Bronchial epithelial cell (primary cell): ENCODE results near the gene THOC6. TPM values are rescaled to one million over a fixed set of nuclear protein-coding genes. Genes with fewer than 3 reads are reported as not detected.

ENCODE experiments used
- DNase-seq: peaks from one replicate; pipeline ENCODE4 v3.0.0-alpha.2; 2010; ENCODE audit warnings: low read depth
- FAIRE-seq: peaks from 2 replicates; lab custom pipeline; 2011; peaks lifted over from hg19 to GRCh38; lab: Jason Lieb, UNC
- H3K27me3 ChIP-seq: 2 replicates; pipeline ENCODE4 v1.5.1; 2011; ENCODE audit warnings: low read length; ENCODE audit not compliant: control insufficient read depth, insufficient read depth
- H3K36me3 ChIP-seq: 2 replicates; pipeline ENCODE4 v1.5.1; 2011; ENCODE audit warnings: low read length; ENCODE audit not compliant: control insufficient read depth, insufficient read depth
- H3K4me3 ChIP-seq: 2 replicates; pipeline ENCODE4 v1.5.1; 2011; ENCODE audit warnings: mild to moderate bottlenecking, low read depth, low read length, control low read depth
- CTCF ChIP-seq: IDR thresholded peaks from 2 replicates; pipeline ENCODE4 v1.5.1; 2011; ENCODE audit warnings: mild to moderate bottlenecking, moderate library complexity, low read length, control low read depth, inconsistent platforms; ENCODE audit not compliant: insufficient read depth, severe bottlenecking
- total RNA-seq: library from RNA; depleted of rRNA; stranded (reverse); fragments of >200 nt; gene quantifications from 2 replicates; pipeline ENCODE4 v1.2.1, GENCODE V29; 2014

THOC6 gene
- total RNA-seq, 1 donor from 2014 or later: 28.4 TPM

GRCh38 chr16:3076577-3076976 is 52.7 kb downstream of the THOC6 start:
- TF ChIP-seq CTCF: no peak
- no peak for DNase-seq
- Histone ChIP-seq H3K27me3 (peaks cover 4% of the 10 kb centered on the region), H3K4me3 (no peak overlapping the region), H3K36me3 (no peaks in the 10 kb centered on the region)
- FAIRE-seq: no peak

Other genes starting within 250 kb of the THOC6 start
- 468 and 946 TPM in 2 replicates for gene ELOB, start 246.8 kb upstream of the THOC6 start, total RNA-seq
- not detected in 2 replicates for gene PRSS33, start 236.5 kb upstream of the THOC6 start, total RNA-seq
- gene PRSS41, start 225.6 kb upstream of the THOC6 start, total RNA-seq: not detected in 2 replicates
- 2.8 and 4.5 TPM in 2 replicates for gene PRSS21, start 206.8 kb upstream of the THOC6 start, total RNA-seq
- 0.53 and 0.90 TPM in 2 replicates for gene ZG16B, start 193.7 kb upstream of the THOC6 start, total RNA-seq
- 9.2 and 16.9 TPM in 2 replicates for gene PRSS22, start 165.9 kb upstream of the THOC6 start, total RNA-seq
- gene FLYWCH2, start 140.8 kb upstream of the THOC6 start, total RNA-seq: 63.7 and 76.0 TPM in 2 replicates
- gene FLYWCH1, start 112.1 kb upstream of the THOC6 start, total RNA-seq: 41.9 and 96.5 TPM in 2 replicates
- 1.1 and 1.2 TPM in 2 replicates for gene KREMEN2, start 59.8 kb upstream of the THOC6 start, total RNA-seq
- gene PAQR4, start 54.7 kb upstream of the THOC6 start, total RNA-seq: 5.3 and 5.5 TPM in 2 replicates
- 0.26 and 0.51 TPM in 2 replicates for gene PKMYT1, start 43.6 kb upstream of the THOC6 start, total RNA-seq
- under 0.01 and 0.13 TPM in 2 replicates for gene CLDN9, start 11.1 kb upstream of the THOC6 start, total RNA-seq
- not detected in 2 replicates for gene CLDN6, start 5.9 kb upstream of the THOC6 start, total RNA-seq
- 440 and 686 TPM in 2 replicates for gene TNFRSF12A, start 3.7 kb upstream of the THOC6 start, total RNA-seq
- 1.1 and 5.6 TPM in 2 replicates for gene HCFC1R1, start 93 bp upstream of the THOC6 start, total RNA-seq
- 24.5 and 56.1 TPM in 2 replicates for gene BICDL2, start 12.9 kb downstream of the THOC6 start, total RNA-seq
- gene MMP25, start 22.5 kb downstream of the THOC6 start, total RNA-seq: under 0.01 and 0.13 TPM in 2 replicates
- gene IL32, start 41.6 kb downstream of the THOC6 start, total RNA-seq: 0.53 and 2.8 TPM in 2 replicates
- gene ZSCAN10, start 75.3 kb downstream of the THOC6 start, total RNA-seq: not detected in 2 replicates
- gene ZNF205, start 88.6 kb downstream of the THOC6 start, total RNA-seq: 17.5 and 22.4 TPM in 2 replicates
- gene ZNF213, start 111.0 kb downstream of the THOC6 start, total RNA-seq: 7.6 and 10.6 TPM in 2 replicates
- not detected in 2 replicates for gene OR1F1, start 164.2 kb downstream of the THOC6 start, total RNA-seq
- 9.5 and 9.9 TPM in 2 replicates for gene ZNF200, start 211.1 kb downstream of the THOC6 start, total RNA-seq
- gene MEFV, start 232.6 kb downstream of the THOC6 start, total RNA-seq: not detected in 2 replicates